NCI-H524 (cell line): ENCODE results near the gene DGCR2.
"Not testable (repeated sequence)": the region's sequence is repeated elsewhere in the genome, so short reads cannot be mapped to it uniquely, and the experiment has no call there.

Source experiments
- DNase-seq, 2 experiments: peaks; one replicate each; lab custom pipeline; 2025; lab: John Stamatoyannopoulos, UW

Gene DGCR2

GRCh38 chr22:19081351-19081750 lies 40.9 kb downstream of the DGCR2 start:
- DNase-seq = no peak

- no peak for DNase-seq
These were observed 41.4 kb downstream of the DGCR2 start for GRCh38 chr22:19080853-19081252.

- DNase-seq = no peak
These were observed 42.5 kb downstream of the DGCR2 start for GRCh38 chr22:19079691-19080090.

GRCh38 chr22:19075404-19075803 lies 46.8 kb downstream of the DGCR2 start:
- DNase-seq = no peak

GRCh38 chr22:19072853-19073252 lies 49.4 kb downstream of the DGCR2 start:
- DNase-seq = not testable (repeated sequence)

GRCh38 chr22:19070397-19071169 lies 51.6 kb downstream of the DGCR2 start:
- no peak for DNase-seq

- no peak for DNase-seq
These were observed 52.8 kb downstream of the DGCR2 start for GRCh38 chr22:19069451-19069850.

- no peak for DNase-seq
These were observed 53.4 kb downstream of the DGCR2 start for GRCh38 chr22:19068784-19069271.

GRCh38 chr22:19067696-19068348 lies 54.4 kb downstream of the DGCR2 start:
- no peak for DNase-seq

GRCh38 chr22:19066531-19067271 lies 55.5 kb downstream of the DGCR2 start:
- DNase-seq = no peak

- DNase-seq = no peak
These were observed 56.3 kb downstream of the DGCR2 start for GRCh38 chr22:19065929-19066328.

GRCh38 chr22:19065298-19065859 lies 56.8 kb downstream of the DGCR2 start:
- no peak for DNase-seq

- no peak for DNase-seq
These were observed 57.7 kb downstream of the DGCR2 start for GRCh38 chr22:19064354-19065054.

- no peak for DNase-seq
These were observed 58.4 kb downstream of the DGCR2 start for GRCh38 chr22:19063581-19064353.

- DNase-seq = no peak
These were observed 59.3 kb downstream of the DGCR2 start for GRCh38 chr22:19062943-19063308.

- DNase-seq = peak in 1 of 2 experiments; percentile 41
These were observed 59.9 kb downstream of the DGCR2 start for GRCh38 chr22:19062139-19062942.

- DNase-seq = peak; percentile 55 to 93
These were observed 60.6 kb downstream of the DGCR2 start for GRCh38 chr22:19061471-19062138.

GRCh38 chr22:19060356-19061009 lies 61.7 kb downstream of the DGCR2 start:
- DNase-seq = no peak
